HG03280 (cell line): Measurements from ENCODE around the gene TSHZ2.
"Not testable (repeated sequence)": the region's sequence is repeated elsewhere in the genome, so short reads cannot be mapped to it uniquely, and the experiment has no call there.

ENCODE experiments used
- ATAC-seq: cut with Tn5 transposase; IDR thresholded peaks from one replicate; pipeline ENCODE4 v1.9.1; 2021; ENCODE audit warnings: mild to moderate bottlenecking, moderate library complexity; ENCODE audit not compliant: unreplicated experiment

TSHZ2 gene

GRCh38 chr20:52959125-52959524 is 13.0 kb upstream of the TSHZ2 start:
- no peak for ATAC-seq

- no peak for ATAC-seq
Observed at GRCh38 chr20:52962183-52962582, 10.0 kb upstream of the TSHZ2 start.

- no peak for ATAC-seq
Observed at GRCh38 chr20:52963131-52963530, 9.0 kb upstream of the TSHZ2 start.

GRCh38 chr20:52964131-52964530 is 8.0 kb upstream of the TSHZ2 start:
- no peak for ATAC-seq

- no peak for ATAC-seq
Observed at GRCh38 chr20:52965380-52965779, 6.8 kb upstream of the TSHZ2 start.

- ATAC-seq: no peak
Observed at GRCh38 chr20:52965819-52966218, 6.3 kb upstream of the TSHZ2 start.

- ATAC-seq: not testable (repeated sequence)
Observed at GRCh38 chr20:52966543-52966942, 5.6 kb upstream of the TSHZ2 start.

- no peak for ATAC-seq
Observed at GRCh38 chr20:52971498-52972189, 514 bp upstream of the TSHZ2 start.

GRCh38 chr20:52972965-52973819 is 1.0 kb downstream of the TSHZ2 start:
- no peak for ATAC-seq

GRCh38 chr20:52974179-52974594 is 2.0 kb downstream of the TSHZ2 start:
- no peak for ATAC-seq

GRCh38 chr20:52975029-52975732 is 3.0 kb downstream of the TSHZ2 start:
- no peak for ATAC-seq

- no peak for ATAC-seq
Observed at GRCh38 chr20:52975803-52976531, 3.8 kb downstream of the TSHZ2 start.

- no peak for ATAC-seq
Observed at GRCh38 chr20:52978851-52979250, 6.7 kb downstream of the TSHZ2 start.

- no peak for ATAC-seq
Observed at GRCh38 chr20:52981051-52981450, 8.9 kb downstream of the TSHZ2 start.

- no peak for ATAC-seq
Observed at GRCh38 chr20:52983726-52984450, 11.7 kb downstream of the TSHZ2 start.

GRCh38 chr20:52984451-52984810 is 12.3 kb downstream of the TSHZ2 start:
- no peak for ATAC-seq

- no peak for ATAC-seq
Observed at GRCh38 chr20:52985687-52986086, 13.5 kb downstream of the TSHZ2 start.

- ATAC-seq: no peak
Observed at GRCh38 chr20:52987295-52987694, 15.1 kb downstream of the TSHZ2 start.

GRCh38 chr20:52991830-52992229 is 19.7 kb downstream of the TSHZ2 start:
- ATAC-seq: no peak

- ATAC-seq: no peak
Observed at GRCh38 chr20:52992632-52993031, 20.5 kb downstream of the TSHZ2 start.
